MM.1S (cell line): ENCODE data around the gene FAM32A.

Experiments used
- DNase-seq: peaks from one replicate; pipeline ENCODE4 v3.0.0-alpha.2; 2015
- H2AFZ ChIP-seq: fragments of 300-600 bp; sonication (generic); 2 replicates; pipeline ENCODE4 v1.6.0; 2016; ENCODE audit warnings: antibody characterized with exemption, low read length
- H3F3A ChIP-seq: fragments of 300-600 bp; sonication (generic); 2 replicates; pipeline ENCODE4 v1.6.1; 2016; ENCODE audit warnings: mild to moderate bottlenecking, antibody characterized with exemption, low read length, moderate library complexity, mixed read lengths; ENCODE audit not compliant: insufficient read depth
- H3K27ac ChIP-seq: fragments of 300-600 bp; sonication (generic); 2 replicates; pipeline ENCODE4 v1.5.1; 2016; ENCODE audit warnings: mild to moderate bottlenecking, low read length
- H3K27me3 ChIP-seq: fragments of 300-600 bp; sonication (generic); replicated peaks from 2 replicates; pipeline ENCODE4 v1.6.0; 2016; ENCODE audit warnings: low read length; ENCODE audit not compliant: insufficient read depth
- H3K36me3 ChIP-seq: fragments of 300-600 bp; sonication (generic); replicated peaks from 2 replicates; pipeline ENCODE4 v1.6.1; 2016; ENCODE audit warnings: mild to moderate bottlenecking, low read length, mixed read lengths; ENCODE audit not compliant: insufficient read depth
- H3K4me1 ChIP-seq: fragments of 300-600 bp; sonication (generic); 2 replicates; pipeline ENCODE4 v1.6.1; 2016; ENCODE audit warnings: low read length, mixed read lengths
- H3K4me2 ChIP-seq: fragments of 300-600 bp; sonication (generic); 2 replicates; pipeline ENCODE4 v1.6.0; 2016; ENCODE audit warnings: low read depth, low read length
- H3K4me3 ChIP-seq: fragments of 300-600 bp; sonication (generic); 2 replicates; pipeline ENCODE4 v1.5.1; 2016; ENCODE audit warnings: low read length, mixed read lengths
- H3K79me2 ChIP-seq: fragments of 300-600 bp; sonication (generic); 2 replicates; pipeline ENCODE4 v1.6.1; 2016; ENCODE audit warnings: mixed run types, low read length, mixed read lengths
- H3K9ac ChIP-seq: fragments of 300-600 bp; sonication (generic); 2 replicates; pipeline ENCODE4 v1.6.1; 2016; ENCODE audit warnings: low read length, mixed read lengths
- H3K9me2 ChIP-seq: fragments of 300-600 bp; sonication (generic); replicated peaks from 2 replicates; pipeline ENCODE4 v1.6.1; 2016; ENCODE audit warnings: mild to moderate bottlenecking, low read length, mixed read lengths; ENCODE audit not compliant: insufficient read depth
- H3K9me3 ChIP-seq: fragments of 300-600 bp; sonication (generic); replicated peaks from 2 replicates; pipeline ENCODE4 v1.6.1; 2016; ENCODE audit warnings: mild to moderate bottlenecking, low read length, mixed read lengths; ENCODE audit not compliant: insufficient read depth
- H4K20me1 ChIP-seq: fragments of 300-600 bp; sonication (generic); 2 replicates; pipeline ENCODE4 v1.6.1; 2016; ENCODE audit warnings: mild to moderate bottlenecking, low read length, moderate library complexity, mixed read lengths; ENCODE audit not compliant: insufficient read depth
- CTCF ChIP-seq: fragments of 300-600 bp; sonication (generic); IDR thresholded peaks from 2 replicates; pipeline ENCODE4 v1.5.1; 2016; ENCODE audit warnings: antibody characterized with exemption, low read length, mixed read lengths
- EZH2 ChIP-seq: fragments of 300-600 bp; sonication (generic); optimal IDR thresholded peaks from 2 replicates; pipeline ENCODE3; 2017; ENCODE audit warnings: low read depth, mild to moderate bottlenecking, antibody characterized with exemption, low read length, mixed read lengths
- EZH2phosphoT487 ChIP-seq: fragments of 300-600 bp; sonication (generic); IDR thresholded peaks from 2 replicates; pipeline ENCODE4 v1.6.1; 2018; ENCODE audit warnings: antibody characterized with exemption, low read length

FAM32A gene

GRCh38 chr19:16208847-16209665 is 23.8 kb downstream of the FAM32A start:
- no peak overlapping the region for H3K27ac ChIP-seq
- no peaks in the 10 kb centered on the region for H3K9me2 ChIP-seq
- H3K27me3 ChIP-seq = no peaks in the 10 kb centered on the region
- no peak for TF ChIP-seq CTCF
- TF ChIP-seq EZH2phosphoT487 = no peak
- no peak for TF ChIP-seq EZH2
- H4K20me1 ChIP-seq = no peaks in the 10 kb centered on the region
- H3K9me3 ChIP-seq = no peaks in the 10 kb centered on the region
- no peaks in the 10 kb centered on the region; the same call in 1 of the 2 replicates for H3K36me3 ChIP-seq
- no peak overlapping the region for H3K9ac ChIP-seq
- no peak overlapping the region for H2AFZ ChIP-seq
- no peak for DNase-seq
- H3K4me3 ChIP-seq = no peak overlapping the region
- H3F3A ChIP-seq = no peaks in the 10 kb centered on the region
- no peaks in the 10 kb centered on the region for H3K4me1 ChIP-seq
- no peaks in the 10 kb centered on the region for H3K79me2 ChIP-seq
- no peak overlapping the region for H3K4me2 ChIP-seq

- no peaks in the 10 kb centered on the region for H3K9me2 ChIP-seq
- no peak overlapping the region for H3K4me3 ChIP-seq
- no peaks in the 10 kb centered on the region; the same call in 1 of the 2 replicates for H3K36me3 ChIP-seq
- H3K4me1 ChIP-seq = no peaks in the 10 kb centered on the region
- no peak overlapping the region for H3K27ac ChIP-seq
- no peak overlapping the region for H3K4me2 ChIP-seq
- no peak overlapping the region for H2AFZ ChIP-seq
- H3F3A ChIP-seq = no peaks in the 10 kb centered on the region
- DNase-seq = no peak
- no peaks in the 10 kb centered on the region for H3K79me2 ChIP-seq
- TF ChIP-seq EZH2phosphoT487 = no peak
- no peak for TF ChIP-seq EZH2
- TF ChIP-seq CTCF = no peak
- H4K20me1 ChIP-seq = no peaks in the 10 kb centered on the region
- no peaks in the 10 kb centered on the region for H3K27me3 ChIP-seq
- no peak overlapping the region for H3K9ac ChIP-seq
- no peaks in the 10 kb centered on the region for H3K9me3 ChIP-seq
Observed at GRCh38 chr19:16210168-16210567, 25.0 kb downstream of the FAM32A start.

GRCh38 chr19:16213076-16213475 is 27.9 kb downstream of the FAM32A start:
- no peak for DNase-seq
- no peaks in the 10 kb centered on the region for H3F3A ChIP-seq
- H3K9me3 ChIP-seq = no peaks in the 10 kb centered on the region
- no peaks in the 10 kb centered on the region for H4K20me1 ChIP-seq
- no peak overlapping the region for H2AFZ ChIP-seq
- TF ChIP-seq EZH2 = no peak
- TF ChIP-seq EZH2phosphoT487 = no peak
- TF ChIP-seq CTCF = no peak
- H3K4me1 ChIP-seq = no peaks in the 10 kb centered on the region
- H3K4me3 ChIP-seq = no peak overlapping the region
- H3K9me2 ChIP-seq = no peaks in the 10 kb centered on the region
- no peaks in the 10 kb centered on the region for H3K27me3 ChIP-seq
- no peak overlapping the region for H3K4me2 ChIP-seq
- H3K79me2 ChIP-seq = no peaks in the 10 kb centered on the region
- no peak overlapping the region for H3K9ac ChIP-seq
- H3K36me3 ChIP-seq = no peaks in the 10 kb centered on the region; the same call in 1 of the 2 replicates
- H3K27ac ChIP-seq = no peak overlapping the region
